Fibroblast of lung (primary cell): ENCODE data around the gene BCAT1. TPM values are rescaled to one million over a fixed set of nuclear protein-coding genes. Genes with fewer than 3 reads are reported as not detected.

ENCODE experiments used
- DNase-seq, 2 donors: peaks; one replicate each; pipeline versions ENCODE4 v3.0.0 to v3.0.0-alpha.2; 2010; ENCODE audit warnings: low read depth in 2 of 2
- H2AFZ ChIP-seq: 2 replicates; pipeline ENCODE4 v1.5.1; 2012; ENCODE audit warnings: low read length, control low read depth, inconsistent platforms
- H3K27ac ChIP-seq: 2 replicates; pipeline ENCODE4 v1.5.1; 2011; ENCODE audit warnings: low read length, control low read depth; ENCODE audit not compliant: insufficient read depth
- H3K27me3 ChIP-seq: 2 replicates; pipeline ENCODE4 v1.5.1; 2011; ENCODE audit warnings: mild to moderate bottlenecking, low read length; ENCODE audit not compliant: control insufficient read depth, insufficient read depth
- H3K36me3 ChIP-seq: 2 replicates; pipeline ENCODE4 v1.5.1; 2011; ENCODE audit warnings: low read length; ENCODE audit not compliant: control insufficient read depth, insufficient read depth
- H3K4me1 ChIP-seq: 2 replicates; pipeline ENCODE4 v1.5.1; 2011; ENCODE audit warnings: low read length; ENCODE audit not compliant: control insufficient read depth, insufficient read depth; ENCODE audit errors: extremely low read depth
- H3K4me2 ChIP-seq: 2 replicates; pipeline ENCODE4 v1.5.1; 2011; ENCODE audit warnings: low read length, control low read depth; ENCODE audit not compliant: insufficient read depth; ENCODE audit errors: extremely low read depth
- H3K4me3 ChIP-seq, 4 experiments: fragments of 200-600 bp in 1 of 4; sonication (generic) in 1 of 4; replicated peaks in 1 of 4; 2 replicates each; pipeline ENCODE4 v1.5.1; 2011 to 2016; ENCODE audit warnings: low read length in 4 of 4, low read depth in 3 of 4, mild to moderate bottlenecking in 3 of 4, control low read depth in 2 of 4, inconsistent platforms in 1 of 4, mixed read lengths in 1 of 4; ENCODE audit not compliant: insufficient read depth in 1 of 4; ENCODE audit errors: control extremely low read depth in 1 of 4
- H3K79me2 ChIP-seq: 2 replicates; pipeline ENCODE4 v1.5.1; 2012; ENCODE audit warnings: mild to moderate bottlenecking, low read length, inconsistent platforms; ENCODE audit not compliant: control insufficient read depth, insufficient read depth
- H3K9ac ChIP-seq: 2 replicates; pipeline ENCODE4 v1.5.1; 2011; ENCODE audit warnings: mild to moderate bottlenecking, low read length, control low read depth; ENCODE audit not compliant: insufficient read depth
- H3K9me3 ChIP-seq: 2 replicates; pipeline ENCODE4 v1.5.1; 2012; ENCODE audit warnings: low read depth, low read length; ENCODE audit not compliant: control insufficient read depth, insufficient read depth
- H4K20me1 ChIP-seq: 2 replicates; pipeline ENCODE4 v1.5.1; 2011; ENCODE audit warnings: low read length; ENCODE audit not compliant: control insufficient read depth, insufficient read depth; ENCODE audit errors: extremely low read depth
- EZH2 ChIP-seq: IDR thresholded peaks from 2 replicates; pipeline ENCODE4 v1.5.1; 2012; ENCODE audit warnings: low read length, control low read depth, mild to moderate bottlenecking; ENCODE audit errors: missing control alignments
- polyA plus RNA-seq, 2 donors: library from polyadenylated mRNA; depleted of rRNA in 1 of 2; stranded (reverse) in 1 of 2; unstranded in 1 of 2; fragments of >200 nt; gene quantifications; 2 replicates each; pipeline ENCODE4 v1.2.1, GENCODE V29; 2011 to 2012; ENCODE audit warnings: missing spikeins in 1 of 2
- total RNA-seq: library from RNA; depleted of rRNA; stranded (reverse); fragments of >200 nt; gene quantifications from 2 replicates; pipeline ENCODE4 v1.2.1, GENCODE V29; 2014
- TF ChIP-seq, protein P1 (sequence below), 2 donors: IDR thresholded peaks in 1 of 2; conservative IDR thresholded peaks in 1 of 2; 1 replicate in 1 of 2; 2 replicates in 1 of 2; pipeline ENCODE4 v1.5.1; 2011 to 2012; ENCODE audit warnings: low read length in 2 of 2, control low read depth in 1 of 2, inconsistent platforms in 1 of 2, low read depth in 1 of 2, mild to moderate bottlenecking in 1 of 2

The BCAT1 gene
- total and polyA plus RNA-seq, 2 donors (not counting 1 experiment from before 2014, with no cell fraction given) = 27.8 to 162 TPM

DNA sequence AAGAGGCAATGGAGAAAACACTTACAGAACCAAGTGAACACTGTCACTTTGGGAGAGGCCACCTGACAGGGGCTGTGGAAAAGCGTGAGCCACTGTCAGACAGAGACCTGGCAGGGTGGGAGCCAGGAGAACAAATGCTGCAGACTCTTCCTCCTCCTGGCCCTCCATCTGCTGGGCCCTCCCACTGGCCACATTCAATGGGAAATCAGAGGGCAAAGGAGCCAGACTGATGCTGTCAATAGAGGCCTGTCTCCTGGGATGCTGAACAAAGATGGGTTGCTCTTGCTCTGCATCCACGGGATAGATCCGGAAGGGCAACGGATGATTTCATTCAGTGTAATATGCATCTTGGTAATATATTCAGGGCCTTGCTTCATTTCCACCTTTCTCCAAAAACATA is 44.9 kb upstream of the BCAT1 start:
- Histone ChIP-seq H3K9ac (no peak overlapping the region), H3K27me3 (no peaks in the 10 kb centered on the region), H4K20me1 (no peaks in the 10 kb centered on the region), H3K4me3 (no peak overlapping the region), H3K4me2 (no peak overlapping the region), H2AFZ (no peak overlapping the region), H3K36me3 (no peaks in the 10 kb centered on the region), H3K4me1 (peaks cover 9% of the 10 kb centered on the region), H3K9me3 (no peaks in the 10 kb centered on the region), H3K79me2 (no peaks in the 10 kb centered on the region), H3K27ac (no peak overlapping the region)
- TF ChIP-seq EZH2 = no peak
- TF ChIP-seq, protein P1, sequence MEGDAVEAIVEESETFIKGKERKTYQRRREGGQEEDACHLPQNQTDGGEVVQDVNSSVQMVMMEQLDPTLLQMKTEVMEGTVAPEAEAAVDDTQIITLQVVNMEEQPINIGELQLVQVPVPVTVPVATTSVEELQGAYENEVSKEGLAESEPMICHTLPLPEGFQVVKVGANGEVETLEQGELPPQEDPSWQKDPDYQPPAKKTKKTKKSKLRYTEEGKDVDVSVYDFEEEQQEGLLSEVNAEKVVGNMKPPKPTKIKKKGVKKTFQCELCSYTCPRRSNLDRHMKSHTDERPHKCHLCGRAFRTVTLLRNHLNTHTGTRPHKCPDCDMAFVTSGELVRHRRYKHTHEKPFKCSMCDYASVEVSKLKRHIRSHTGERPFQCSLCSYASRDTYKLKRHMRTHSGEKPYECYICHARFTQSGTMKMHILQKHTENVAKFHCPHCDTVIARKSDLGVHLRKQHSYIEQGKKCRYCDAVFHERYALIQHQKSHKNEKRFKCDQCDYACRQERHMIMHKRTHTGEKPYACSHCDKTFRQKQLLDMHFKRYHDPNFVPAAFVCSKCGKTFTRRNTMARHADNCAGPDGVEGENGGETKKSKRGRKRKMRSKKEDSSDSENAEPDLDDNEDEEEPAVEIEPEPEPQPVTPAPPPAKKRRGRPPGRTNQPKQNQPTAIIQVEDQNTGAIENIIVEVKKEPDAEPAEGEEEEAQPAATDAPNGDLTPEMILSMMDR (conservative IDR thresholded peaks at IDR 0.05 in 1 of 2, IDR thresholded peaks at IDR 0.05 in 1 of 2; ENCODE audit: low read depth in 1 of 2, low read length in 2 of 2) = no peak
- no peak for DNase-seq

DNA sequence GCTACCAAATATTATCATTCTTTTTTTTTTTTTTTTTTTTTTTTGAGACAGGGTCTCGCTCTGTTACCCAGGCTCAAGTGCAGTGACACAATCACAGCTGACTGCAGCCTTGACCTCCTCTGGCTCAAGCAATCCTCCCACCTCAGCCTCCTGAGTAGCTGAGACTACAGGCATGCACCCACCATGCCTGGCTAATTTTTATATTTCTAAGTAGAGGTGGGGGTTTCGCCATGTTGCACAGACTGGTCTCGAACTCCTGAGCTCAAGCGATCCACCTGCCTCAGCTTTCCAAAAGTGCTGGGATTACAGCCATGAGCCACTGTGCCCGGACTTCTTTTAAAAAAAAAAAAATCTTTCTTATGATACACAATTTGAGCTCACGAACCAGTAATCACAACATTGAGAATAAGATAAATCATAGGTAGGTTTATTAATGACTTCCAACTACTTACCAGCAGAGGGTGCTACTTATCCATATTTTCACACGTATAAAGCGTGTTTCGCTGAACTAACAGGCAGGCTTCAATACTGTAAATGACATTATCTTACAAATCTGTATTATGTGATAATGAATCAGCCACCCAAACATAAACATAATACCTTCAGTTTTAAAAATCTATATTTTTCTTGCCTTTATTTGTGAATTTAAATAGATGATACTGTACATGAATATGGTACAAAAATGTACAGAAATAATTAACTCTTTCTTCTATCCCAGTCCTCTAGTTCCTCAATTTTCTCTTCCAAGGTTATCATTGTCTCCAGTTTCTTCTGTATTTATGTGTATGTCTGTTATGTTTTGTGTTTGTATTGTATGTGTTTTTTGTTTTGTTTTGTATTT is 42.5 kb upstream of the BCAT1 start:
- Histone ChIP-seq H3K4me1 (no peaks in the 10 kb centered on the region), H2AFZ (no peak overlapping the region), H3K27me3 (no peaks in the 10 kb centered on the region), H4K20me1 (no peaks in the 10 kb centered on the region), H3K36me3 (no peaks in the 10 kb centered on the region), H3K79me2 (no peaks in the 10 kb centered on the region), H3K27ac (no peak overlapping the region), H3K4me2 (no peak overlapping the region), H3K9ac (no peak overlapping the region), H3K9me3 (no peaks in the 10 kb centered on the region), H3K4me3 (no peak overlapping the region)
- TF ChIP-seq EZH2 = no peak
- TF ChIP-seq, protein P1 (conservative IDR thresholded peaks at IDR 0.05 in 1 of 2, IDR thresholded peaks at IDR 0.05 in 1 of 2; ENCODE audit: low read depth in 1 of 2, low read length in 2 of 2) = peak; percentile 10 to 47
- peak; percentile 46 to 80 for DNase-seq

DNA sequence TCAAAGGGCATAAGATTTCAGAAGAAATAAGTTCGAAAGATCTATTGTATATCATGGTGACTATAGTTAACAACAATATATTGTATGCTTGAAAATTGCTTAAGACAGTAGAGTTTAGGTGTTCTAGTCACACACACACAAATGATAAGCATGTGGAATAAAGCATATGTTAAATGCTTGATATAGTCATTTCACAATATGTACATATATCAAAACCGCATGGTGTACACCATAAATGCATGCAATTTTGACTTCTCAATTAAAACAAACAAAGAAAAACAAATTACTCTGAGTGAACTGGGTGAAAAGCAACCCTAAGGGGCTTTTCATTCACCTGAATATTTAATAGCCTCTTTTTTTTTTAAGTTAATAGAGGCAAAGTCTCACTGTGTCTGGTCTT is 40.3 kb upstream of the BCAT1 start:
- H3K27ac ChIP-seq = no peak overlapping the region
- H3K4me3 ChIP-seq = no peak overlapping the region
- no peak overlapping the region for H3K4me2 ChIP-seq
- H3K9me3 ChIP-seq = no peaks in the 10 kb centered on the region
- no peaks in the 10 kb centered on the region for H3K27me3 ChIP-seq
- no peaks in the 10 kb centered on the region for H3K36me3 ChIP-seq
- no peak overlapping the region for H2AFZ ChIP-seq
- no peak for TF ChIP-seq EZH2
- TF ChIP-seq, protein P1 (conservative IDR thresholded peaks at IDR 0.05 in 1 of 2, IDR thresholded peaks at IDR 0.05 in 1 of 2; ENCODE audit: low read depth in 1 of 2, low read length in 2 of 2) = no peak
- H3K9ac ChIP-seq = no peak overlapping the region
- no peak for DNase-seq
- no peaks in the 10 kb centered on the region for H4K20me1 ChIP-seq
- H3K4me1 ChIP-seq = no peaks in the 10 kb centered on the region
- H3K79me2 ChIP-seq = no peaks in the 10 kb centered on the region
